ENCODE measurements around the gene SLC35B1.

GRCh38 chr17:49700960-49701359 is 6.8 kb downstream of the SLC35B1 start:
- TF ChIP-seq CTCF (IDR thresholded peaks at IDR 0.05): no peak
- TF ChIP-seq EZH2 (IDR thresholded peaks at IDR 0.05; ENCODE audit: borderline replicate concordance, insufficient read depth, low read depth, low read length, poor library complexity, severe bottlenecking): no peak

Data from B cell (primary cell).